H7 (cell line): ENCODE results near the gene PPP2R2D. TPM values are rescaled to one million over a fixed set of nuclear protein-coding genes. Genes with fewer than 3 reads are reported as not detected.
"Not testable (repeated sequence)": the region's sequence is repeated elsewhere in the genome, so short reads cannot be mapped to it uniquely, and the experiment has no call there.

Experiments
- DNase-seq: peaks from one replicate; pipeline ENCODE4 v3.0.0; 2012
- H3K27me3 ChIP-seq: 2 replicates; pipeline ENCODE4 v1.6.0; 2011; ENCODE audit warnings: mild to moderate bottlenecking, low read length; ENCODE audit not compliant: control insufficient read depth, insufficient read depth
- H3K36me3 ChIP-seq: replicated peaks from 2 replicates; pipeline ENCODE4 v1.5.1; 2011; ENCODE audit warnings: low read length; ENCODE audit not compliant: control insufficient read depth, insufficient read depth
- H3K4me3 ChIP-seq: 2 replicates; pipeline ENCODE4 v1.5.1; 2011; ENCODE audit warnings: low read depth, mild to moderate bottlenecking, control low read depth, low read length, moderate library complexity; ENCODE audit not compliant: insufficient read depth
- total RNA-seq: library from RNA; depleted of rRNA; stranded (reverse); fragments of >200 nt; shearing (Covaris generic); gene quantifications from 2 replicates; pipeline ENCODE4 v1.2.3, GENCODE V29; 2014

Gene PPP2R2D
- total RNA-seq, 1 experiment from 2014 or later, result 44.8 TPM

DNA sequence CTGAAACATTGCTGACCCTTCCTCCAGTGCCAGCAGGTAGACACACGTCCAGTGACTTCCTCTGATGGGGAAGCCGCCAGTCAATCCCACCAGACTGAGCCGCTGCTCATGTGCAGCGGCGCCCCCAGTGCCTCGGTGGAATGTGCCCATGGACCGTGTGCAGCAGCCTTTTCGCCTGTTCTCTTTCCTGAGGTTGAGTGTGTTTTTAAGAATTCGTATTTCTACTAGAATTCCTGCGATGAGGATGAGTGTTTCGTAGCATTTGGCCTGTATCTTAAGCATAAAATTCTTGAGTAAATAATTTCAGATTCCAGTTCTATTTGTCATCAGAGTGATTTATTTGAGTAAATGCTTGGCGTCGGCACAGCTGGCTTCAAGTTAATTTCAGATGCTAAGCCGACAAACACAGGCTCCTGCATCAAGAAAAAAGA, 45.5 kb downstream of the PPP2R2D start:
- Histone ChIP-seq H3K4me3 (no peak overlapping the region), H3K27me3 (no peaks in the 10 kb centered on the region), H3K36me3 (peaks cover 36% of the 10 kb centered on the region)
- DNase-seq, result no peak

GRCh38 chr10:131946880-131947279, 46.1 kb downstream of the PPP2R2D start:
- no peak for DNase-seq
- no peak overlapping the region for H3K4me3 ChIP-seq
- H3K36me3 ChIP-seq, result peaks cover 35% of the 10 kb centered on the region
- H3K27me3 ChIP-seq, result no peaks in the 10 kb centered on the region

DNA sequence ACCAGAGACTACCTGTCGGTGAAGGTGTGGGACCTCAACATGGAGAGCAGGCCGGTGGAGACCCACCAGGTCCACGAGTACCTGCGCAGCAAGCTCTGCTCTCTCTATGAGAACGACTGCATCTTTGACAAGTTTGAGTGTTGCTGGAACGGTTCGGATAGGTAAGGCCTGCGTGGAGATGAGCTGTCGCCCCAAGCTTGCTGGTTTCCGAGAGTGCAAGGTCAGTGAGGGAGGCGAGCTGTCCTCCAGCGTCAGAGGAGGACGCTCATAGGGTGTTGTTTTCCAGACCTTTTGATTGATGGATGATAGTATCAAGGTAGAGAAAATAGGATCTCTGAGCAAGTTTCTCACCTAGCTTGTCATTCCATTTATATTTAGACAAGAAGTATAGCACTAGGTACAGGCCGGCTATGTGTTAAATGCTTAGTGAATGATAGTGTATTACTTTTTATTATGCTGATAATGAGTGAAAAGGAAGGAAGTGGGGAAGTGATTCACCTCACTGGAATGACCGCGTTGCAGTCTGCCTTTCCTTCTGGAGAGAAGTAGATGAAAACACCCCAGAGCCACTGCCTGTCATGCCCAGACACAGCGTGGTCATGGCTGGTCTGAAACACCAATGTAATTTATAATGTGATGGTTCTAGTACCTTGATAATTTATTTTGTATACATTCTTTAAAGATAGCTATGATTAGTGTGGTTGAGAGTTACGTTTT, 47.0 kb downstream of the PPP2R2D start:
- Histone ChIP-seq H3K4me3 (no peak overlapping the region), H3K27me3 (no peaks in the 10 kb centered on the region), H3K36me3 (peaks cover 33% of the 10 kb centered on the region)
- DNase-seq, result no peak

DNA sequence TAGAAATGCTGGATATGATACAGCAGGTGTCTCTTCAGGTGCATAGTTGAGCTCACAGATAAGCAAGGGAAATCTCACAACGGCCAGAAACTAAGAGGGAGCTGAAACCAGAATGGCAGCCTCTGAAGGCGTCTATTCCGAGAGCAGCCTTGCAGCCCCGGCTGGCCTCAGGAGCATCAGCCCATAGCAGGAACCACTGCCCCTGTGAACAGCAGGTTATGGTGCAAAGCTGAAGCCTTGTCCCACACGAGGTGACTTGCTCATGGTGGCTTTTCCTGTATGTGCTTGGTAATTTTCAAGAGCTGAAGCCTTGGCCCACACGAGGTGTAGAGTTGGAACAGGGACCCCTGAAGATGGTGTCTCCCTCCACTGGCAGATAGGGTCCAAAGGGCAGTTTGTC, 47.7 kb downstream of the PPP2R2D start:
- Histone ChIP-seq H3K36me3 (peaks cover 33% of the 10 kb centered on the region), H3K27me3 (no peaks in the 10 kb centered on the region), H3K4me3 (no peak overlapping the region)
- no peak for DNase-seq

GRCh38 chr10:131949041-131949862, 48.4 kb downstream of the PPP2R2D start:
- H3K4me3 ChIP-seq, result no peak overlapping the region
- DNase-seq, result no peak
- H3K27me3 ChIP-seq, result no peaks in the 10 kb centered on the region
- H3K36me3 ChIP-seq, result peaks cover 33% of the 10 kb centered on the region

DNA sequence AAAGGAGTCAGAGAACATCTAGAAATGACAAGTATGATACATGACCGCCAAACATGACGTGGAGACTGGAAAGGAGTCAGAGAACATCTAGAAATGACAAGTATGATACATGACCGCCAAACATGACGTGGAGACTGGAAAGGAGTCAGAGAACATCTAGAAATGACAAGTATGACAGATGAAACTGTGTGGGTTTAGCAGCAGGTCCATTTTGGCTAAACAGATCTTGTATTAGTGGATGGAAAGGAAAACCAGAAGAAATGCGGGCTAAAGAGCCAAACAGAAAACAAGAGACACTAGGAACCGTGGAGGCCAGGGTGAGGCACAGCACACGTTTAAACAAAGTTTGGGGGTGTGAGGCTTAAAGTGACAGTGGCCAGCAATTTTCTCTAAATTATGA, 49.1 kb downstream of the PPP2R2D start:
- not testable (repeated sequence) for H3K4me3 ChIP-seq, H3K27me3 ChIP-seq, DNase-seq
- peaks cover 32% of the 10 kb centered on the region for H3K36me3 ChIP-seq

- Histone ChIP-seq H3K36me3 (peaks cover 18% of the 10 kb centered on the region), H3K27me3 (no peaks in the 10 kb centered on the region), H3K4me3 (no peak overlapping the region)
- no peak for DNase-seq
These were observed 53.7 kb downstream of the PPP2R2D start for GRCh38 chr10:131954356-131954965.

GRCh38 chr10:131955591-131956340, 55.0 kb downstream of the PPP2R2D start:
- Histone ChIP-seq H3K4me3 (no peak overlapping the region), H3K36me3 (peaks cover 18% of the 10 kb centered on the region), H3K27me3 (no peaks in the 10 kb centered on the region)
- no peak for DNase-seq

- H3K4me3 ChIP-seq, result no peak overlapping the region
- no peaks in the 10 kb centered on the region for H3K27me3 ChIP-seq
- DNase-seq, result no peak
- H3K36me3 ChIP-seq, result peaks cover 16% of the 10 kb centered on the region
These were observed 59.0 kb downstream of the PPP2R2D start for GRCh38 chr10:131959841-131960240.

- Histone ChIP-seq H3K4me3 (no peak overlapping the region), H3K36me3 (peaks cover 14% of the 10 kb centered on the region), H3K27me3 (no peaks in the 10 kb centered on the region)
- DNase-seq, result peak; percentile 62
These were observed 59.8 kb downstream of the PPP2R2D start for GRCh38 chr10:131960631-131961046.

- no peak for DNase-seq
These were observed 60.4 kb downstream of the PPP2R2D start for GRCh38 chr10:131961047-131961776.

GRCh38 chr10:131961777-131962662, 61.2 kb downstream of the PPP2R2D start:
- Histone ChIP-seq H3K4me3 (no peak overlapping the region), H3K27me3 (no peaks in the 10 kb centered on the region), H3K36me3 (peaks cover 6% of the 10 kb centered on the region)
- no peak for DNase-seq

More at GRCh38 chr10:131961047-131961776, 60.4 kb downstream of the PPP2R2D start:
- H3K4me3 ChIP-seq, result no peak overlapping the region
- peaks cover 10% of the 10 kb centered on the region for H3K36me3 ChIP-seq
- no peaks in the 10 kb centered on the region for H3K27me3 ChIP-seq

- Histone ChIP-seq H3K4me3 (no peak overlapping the region), H3K27me3 (no peaks in the 10 kb centered on the region), H3K36me3 (peaks cover 2% of the 10 kb centered on the region; the same call in 1 of the 2 replicates)
- no peak for DNase-seq
These were observed 62.5 kb downstream of the PPP2R2D start for GRCh38 chr10:131963350-131963749.
